Left lung (tissue), 10 donors: ENCODE measurements around the gene ESYT1. TPM values are rescaled to one million over a fixed set of nuclear protein-coding genes. Genes with fewer than 3 reads are reported as not detected.

Experiments used
- ATAC-seq: fragments of 200-7000 bp; cut with Tn5 transposase; one replicate; pipeline ENCODE4 v1.9.1; 2020; ENCODE audit warnings: moderate library complexity
- DNase-seq, 4 donors: peaks; one replicate each; pipeline ENCODE4 v3.0.0-alpha.2; 2013 to 2020
- H3K27ac ChIP-seq, 2 donors: fragments of 200-600 bp; sonication (generic) in 1 of 2; one replicate each; pipeline versions ENCODE4 v1.5.0 to v1.8.0; 2020 to 2021
- H3K27me3 ChIP-seq, 2 donors: fragments of 200-600 bp; sonication (generic) in 1 of 2; one replicate each; pipeline versions ENCODE4 v1.5.0 to v1.8.0; 2020 to 2021
- H3K36me3 ChIP-seq, 2 donors: fragments of 200-600 bp; sonication (generic) in 1 of 2; one replicate each; pipeline versions ENCODE4 v1.5.0 to v1.8.0; 2020 to 2021
- H3K4me1 ChIP-seq, 2 donors: fragments of 200-600 bp; one replicate each; pipeline ENCODE4 v1.8.0; 2021
- H3K4me3 ChIP-seq, 2 donors: fragments of 200-600 bp; sonication (generic) in 1 of 2; one replicate each; pipeline versions ENCODE4 v1.5.0 to v1.8.0; 2020 to 2021; ENCODE audit warnings: mild to moderate bottlenecking in 1 of 2
- H3K9me3 ChIP-seq, 2 donors: fragments of 200-600 bp; sonication (generic) in 1 of 2; one replicate each; pipeline versions ENCODE4 v1.5.0 to v1.8.0; 2020 to 2021
- CTCF ChIP-seq, 2 donors: fragments of 200-600 bp; sonication (generic) in 1 of 2; IDR thresholded peaks; one replicate each; pipeline versions ENCODE4 v1.5.0 to v1.8.0; 2021; ENCODE audit warnings: antibody characterized with exemption in 2 of 2
- intact Hi-C, 2 donors: fragments of 100-400 bp; cut with DNase I; formaldehyde crosslinking; loops; one replicate each; pipeline versions ENCODE4 v1.11.2 to v1.14.2; 2022
- polyA plus RNA-seq, 6 donors: library from polyadenylated mRNA; unstranded; fragments of 120-200 nt; gene quantifications; one replicate each; pipeline ENCODE4 v1.2.1, GENCODE V29; 2013; ENCODE audit not compliant: insufficient read length in 6 of 6
- total RNA-seq, 2 donors: library from RNA; stranded (reverse); fragmentation: NEBNext Ultra II Directional; extraction: Animal tissue kit (Norgen Biotek cat#: 25700); gene quantifications; one replicate each; pipeline ENCODE4 v1.2.1, GENCODE V29; 2021
- donor health status: DM: no; HTN: yes; CAD: no.
- donor health status: DM: no; HTN: no; CAD: no.

The ESYT1 gene
- total and polyA plus RNA-seq, 8 donors = 80.9 to 116 (median 91.9) TPM

DNA sequence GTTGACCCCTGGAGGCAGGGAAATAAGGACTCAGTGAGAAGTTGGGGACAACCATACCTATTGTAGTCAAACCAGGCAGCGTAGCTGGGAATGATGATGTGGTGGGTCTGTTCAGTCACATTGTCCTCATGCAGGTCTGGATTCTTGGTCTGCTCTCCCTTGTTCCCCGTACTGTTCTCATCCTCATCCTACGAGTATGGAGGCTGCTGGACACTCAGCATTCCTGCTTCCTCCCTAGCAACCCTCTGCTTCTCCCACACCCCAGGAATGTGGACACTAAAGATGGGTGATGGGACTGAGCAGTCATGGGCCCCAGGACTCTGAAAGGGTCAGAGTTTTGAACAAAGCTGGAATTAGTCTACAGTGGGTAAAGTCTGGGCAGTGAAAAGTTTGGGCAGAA lies 50.3 kb downstream of the ESYT1 start:
- ATAC-seq = no peak

GRCh38 chr12:56186957-56187356 lies 58.9 kb downstream of the ESYT1 start:
- peaks cover 0 to 49% of the 10 kb centered on the region in 2 donors for H3K36me3 ChIP-seq
- peak overlapping the region in 1 of 2 donors; percentile 83 for H3K4me3 ChIP-seq
- H3K9me3 ChIP-seq = no peaks in the 10 kb centered on the region
- peak overlapping the region in 1 of 2 donors; percentile 11 for H3K27ac ChIP-seq
- intact Hi-C loops = loop anchor here in 1 of 2 donors (5.0 kb wide), 1 partner anchor 65 kb away; no protein-coding TSS in a partner anchor
- no peak for TF ChIP-seq CTCF (IDR thresholded peaks at IDR 0.05)
- H3K27me3 ChIP-seq = no peaks in the 10 kb centered on the region
- ATAC-seq (no peak), DNase-seq (no peak)
- H3K4me1 ChIP-seq = peaks cover 10 to 29% of the 10 kb centered on the region in 2 donors

More for the DNA sequence above, 50.3 kb downstream of the ESYT1 start:
- no peak for DNase-seq
- Histone ChIP-seq H3K27me3 (no peaks in the 10 kb centered on the region), H3K4me1 (no peaks in the 10 kb centered on the region), H3K4me3 (no peak overlapping the region), H3K36me3 (peaks cover 4 to 100% of the 10 kb centered on the region in 2 donors), H3K27ac (no peak overlapping the region), H3K9me3 (no peaks in the 10 kb centered on the region)
- intact Hi-C loops = no loop called here
- no peak for TF ChIP-seq CTCF (IDR thresholded peaks at IDR 0.05)

DNA sequence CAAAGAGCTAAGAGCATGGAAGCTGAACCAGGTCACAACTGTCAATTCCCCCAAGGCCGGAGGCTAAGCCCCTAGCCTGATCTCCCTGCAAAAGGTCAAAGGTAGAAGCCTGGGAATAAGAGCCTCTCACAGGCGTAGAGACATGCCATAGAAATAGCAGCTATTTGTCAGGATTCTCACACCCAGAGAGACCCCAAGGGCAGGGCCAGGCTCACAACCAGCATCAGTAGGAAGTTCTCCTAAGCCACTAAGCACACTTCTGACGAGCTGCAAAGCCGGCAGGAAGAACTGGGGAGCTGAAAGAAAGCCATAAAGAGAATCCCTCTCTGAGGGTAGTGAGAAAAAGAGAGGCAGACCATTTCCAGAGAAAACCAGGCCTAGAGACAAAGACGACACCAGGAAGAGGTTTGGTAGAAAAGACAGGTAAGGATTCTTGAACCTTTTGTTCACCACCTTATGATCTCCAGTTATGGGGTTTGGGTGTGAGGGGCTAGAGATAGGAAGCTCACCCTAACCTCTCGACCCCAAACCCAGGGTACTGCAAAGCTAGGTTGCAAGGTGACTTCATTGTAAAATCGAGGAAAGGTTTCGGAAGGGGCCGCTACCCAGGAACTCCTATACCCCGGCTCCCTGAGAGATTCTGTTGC lies 60.2 kb downstream of the ESYT1 start:
- peaks cover 10 to 29% of the 10 kb centered on the region in 2 donors for H3K4me1 ChIP-seq
- TF ChIP-seq CTCF (IDR thresholded peaks at IDR 0.05) = no peak
- ATAC-seq (no peak), DNase-seq (no peak)
- intact Hi-C loops = loop anchor here in 1 of 2 donors (5.0 kb wide), 1 partner anchor 66 kb away; no protein-coding TSS in a partner anchor
- no peaks in the 10 kb centered on the region for H3K9me3 ChIP-seq
- H3K4me3 ChIP-seq = peak overlapping the region; percentile 79 to 83
- peak overlapping the region; percentile 80 to 88 for H3K27ac ChIP-seq
- peaks cover 0 to 36% of the 10 kb centered on the region in 2 donors for H3K36me3 ChIP-seq
- H3K27me3 ChIP-seq = no peaks in the 10 kb centered on the region

GRCh38 chr12:56188778-56189098 lies 60.7 kb downstream of the ESYT1 start:
- H3K4me3 ChIP-seq = peak overlapping the region; percentile 79 to 83
- ATAC-seq (peak; percentile 1), DNase-seq (no peak)
- peak overlapping the region; percentile 80 to 88 for H3K27ac ChIP-seq
- peaks cover 10 to 29% of the 10 kb centered on the region in 2 donors for H3K4me1 ChIP-seq
- H3K9me3 ChIP-seq = no peaks in the 10 kb centered on the region
- peaks cover 0 to 31% of the 10 kb centered on the region in 2 donors for H3K36me3 ChIP-seq
- TF ChIP-seq CTCF (IDR thresholded peaks at IDR 0.05) = no peak
- H3K27me3 ChIP-seq = no peaks in the 10 kb centered on the region
- intact Hi-C loops = loop anchor here in 1 of 2 donors (5.0 kb wide), 1 partner anchor 66 kb away; no protein-coding TSS in a partner anchor

DNA sequence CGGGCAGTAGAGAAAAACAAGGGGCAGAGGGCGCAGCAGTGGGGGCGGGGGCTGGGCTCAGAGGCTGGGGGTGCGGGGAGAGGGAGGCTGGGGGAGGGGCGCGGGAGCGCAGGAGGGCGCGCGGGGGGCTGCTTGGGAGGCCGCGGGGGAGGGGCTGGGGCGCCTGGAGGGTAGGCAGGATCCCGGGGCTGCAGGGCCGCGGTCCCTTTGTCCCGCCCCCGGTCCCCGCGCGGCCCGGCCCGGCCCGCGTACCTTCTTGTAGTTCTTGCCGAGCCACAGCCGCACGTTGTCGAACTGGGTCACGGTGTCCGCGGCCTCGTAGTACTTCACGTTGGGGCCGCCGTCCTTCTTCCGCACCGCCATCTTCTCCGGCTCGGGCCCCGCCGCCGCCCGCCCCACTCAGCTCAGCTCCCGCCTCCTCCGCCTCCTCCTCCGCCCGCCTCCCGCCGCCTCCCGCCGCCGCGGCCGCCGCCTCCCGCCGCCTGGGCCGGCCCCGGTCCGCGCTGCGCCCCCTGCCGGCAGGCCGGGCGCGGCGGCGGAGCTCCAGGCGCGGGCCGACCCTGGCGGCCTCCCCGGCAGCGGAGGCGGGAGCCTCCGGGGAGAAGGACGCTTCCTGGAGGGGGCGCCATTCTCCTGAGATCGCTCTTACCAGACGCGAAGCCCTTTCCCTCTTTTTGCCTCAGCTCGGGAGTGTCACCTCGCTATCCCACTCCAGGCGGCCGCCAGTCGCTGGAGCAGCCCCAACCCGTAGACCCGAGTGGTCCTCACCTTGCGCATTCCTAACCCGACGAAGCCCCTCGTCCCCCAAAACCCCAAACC lies 61.2 kb downstream of the ESYT1 start, which contains the start of gene SMARCC2:
Gene SMARCC2, minus strand, starts transcription at position 385 of the 819 bp plus-strand sequence. Its CDS starts 22 bp downstream, at position 363.
- peaks cover 10 to 29% of the 10 kb centered on the region in 2 donors for H3K4me1 ChIP-seq
- ATAC-seq = peak; percentile 91

More for the DNA sequence above, 61.2 kb downstream of the ESYT1 start, which contains the start of gene SMARCC2:
- peak within 1 kb of the TSS; percentile 88 to 94 for H3K27ac ChIP-seq
- H3K4me3 ChIP-seq = peak within 1 kb of the TSS; percentile 79 to 83
- peaks cover 0 to 26% of the 10 kb centered on the region in 2 donors for H3K36me3 ChIP-seq
- peak; percentile 80 to 97 (median 90) for DNase-seq
- no peaks in the 10 kb centered on the region for H3K9me3 ChIP-seq
- TF ChIP-seq CTCF (IDR thresholded peaks at IDR 0.05) = peak; percentile 60 to 77
- intact Hi-C loops = loop anchor here in 1 of 2 donors (5.0 kb wide), 1 partner anchor 67 kb away; no protein-coding TSS in a partner anchor
- H3K27me3 ChIP-seq = no peaks in the 10 kb centered on the region
